Stimulated activated naive CD8-positive, alpha-beta T cell treated with anti-CD3 and anti-CD28 coated beads, Interleukin-15, amount 100 ng/mL, for 72 hours (primary cell): ENCODE data around the gene ERCC4.

Experiments
- ATAC-seq: fragments of 150-1000 bp; cut with Tn5 transposase; 2 replicates; pipeline ENCODE4 v1.10.0; 2021; ENCODE audit warnings: mild to moderate bottlenecking, moderate library complexity
- DNase-seq, 2 donors: peaks; one replicate each; pipeline ENCODE4 v3.0.0; 2021 to 2022
- H3K27ac Mint-ChIP-seq, 2 donors: one replicate each; pipeline ENCODE4 v1.8.0; 2022; ENCODE audit warnings: mild to moderate bottlenecking in 2 of 2, mixed read lengths in 2 of 2, moderate library complexity in 2 of 2
- H3K27me3 Mint-ChIP-seq: one replicate; pipeline ENCODE4 v1.8.0; 2022; ENCODE audit warnings: mixed read lengths
- H3K4me1 Mint-ChIP-seq: one replicate; pipeline ENCODE4 v1.8.0; 2022; ENCODE audit warnings: mild to moderate bottlenecking, mixed read lengths
- H3K4me3 Mint-ChIP-seq, 2 donors: one replicate each; pipeline ENCODE4 v1.8.0; 2022; ENCODE audit warnings: mild to moderate bottlenecking in 2 of 2, mixed read lengths in 2 of 2, moderate library complexity in 1 of 2
- H3K9me3 Mint-ChIP-seq, 2 donors: one replicate each; pipeline ENCODE4 v1.8.0; 2022; ENCODE audit warnings: mixed read lengths in 2 of 2

Gene ERCC4

DNA sequence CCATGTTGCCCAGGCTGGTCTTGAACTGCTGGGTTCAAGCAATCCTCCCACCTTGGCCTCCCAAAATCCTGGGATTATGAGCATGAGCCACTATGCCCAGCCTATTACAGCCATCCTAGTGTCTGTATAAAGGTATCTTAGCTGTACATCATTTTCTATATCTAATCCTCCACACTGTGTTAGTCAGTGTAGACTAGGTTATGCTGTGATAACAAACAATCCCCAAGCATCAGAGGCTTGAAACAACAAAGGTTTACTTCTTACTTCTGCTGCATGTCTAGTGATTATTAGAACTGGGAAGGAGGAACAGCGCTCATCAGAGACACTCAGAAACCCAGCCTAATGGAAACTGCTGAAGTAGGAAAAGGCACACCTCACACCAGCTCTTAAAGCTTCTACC lies 68.1 kb downstream of the ERCC4 start:
- no peaks in the 10 kb centered on the region for H3K4me1 Mint-ChIP-seq
- ATAC-seq, result no peak
- no peak overlapping the region for H3K27ac Mint-ChIP-seq
- no peaks in the 10 kb centered on the region for H3K27me3 Mint-ChIP-seq
- no peaks in the 10 kb centered on the region for H3K9me3 Mint-ChIP-seq
- no peak overlapping the region for H3K4me3 Mint-ChIP-seq
- no peak for DNase-seq

GRCh38 chr16:13992322-13992721 lies 72.4 kb downstream of the ERCC4 start:
- ATAC-seq, result no peak
- H3K4me1 Mint-ChIP-seq, result no peaks in the 10 kb centered on the region
- no peak overlapping the region for H3K27ac Mint-ChIP-seq
- no peaks in the 10 kb centered on the region for H3K27me3 Mint-ChIP-seq
- no peak overlapping the region for H3K4me3 Mint-ChIP-seq
- DNase-seq, result no peak
- no peaks in the 10 kb centered on the region for H3K9me3 Mint-ChIP-seq

GRCh38 chr16:13992976-13993375 lies 73.0 kb downstream of the ERCC4 start:
- H3K4me3 Mint-ChIP-seq, result no peak overlapping the region
- H3K27me3 Mint-ChIP-seq, result no peaks in the 10 kb centered on the region
- ATAC-seq, result no peak
- DNase-seq, result no peak
- H3K4me1 Mint-ChIP-seq, result peaks cover 5% of the 10 kb centered on the region
- H3K27ac Mint-ChIP-seq, result no peak overlapping the region
- no peaks in the 10 kb centered on the region for H3K9me3 Mint-ChIP-seq

DNA sequence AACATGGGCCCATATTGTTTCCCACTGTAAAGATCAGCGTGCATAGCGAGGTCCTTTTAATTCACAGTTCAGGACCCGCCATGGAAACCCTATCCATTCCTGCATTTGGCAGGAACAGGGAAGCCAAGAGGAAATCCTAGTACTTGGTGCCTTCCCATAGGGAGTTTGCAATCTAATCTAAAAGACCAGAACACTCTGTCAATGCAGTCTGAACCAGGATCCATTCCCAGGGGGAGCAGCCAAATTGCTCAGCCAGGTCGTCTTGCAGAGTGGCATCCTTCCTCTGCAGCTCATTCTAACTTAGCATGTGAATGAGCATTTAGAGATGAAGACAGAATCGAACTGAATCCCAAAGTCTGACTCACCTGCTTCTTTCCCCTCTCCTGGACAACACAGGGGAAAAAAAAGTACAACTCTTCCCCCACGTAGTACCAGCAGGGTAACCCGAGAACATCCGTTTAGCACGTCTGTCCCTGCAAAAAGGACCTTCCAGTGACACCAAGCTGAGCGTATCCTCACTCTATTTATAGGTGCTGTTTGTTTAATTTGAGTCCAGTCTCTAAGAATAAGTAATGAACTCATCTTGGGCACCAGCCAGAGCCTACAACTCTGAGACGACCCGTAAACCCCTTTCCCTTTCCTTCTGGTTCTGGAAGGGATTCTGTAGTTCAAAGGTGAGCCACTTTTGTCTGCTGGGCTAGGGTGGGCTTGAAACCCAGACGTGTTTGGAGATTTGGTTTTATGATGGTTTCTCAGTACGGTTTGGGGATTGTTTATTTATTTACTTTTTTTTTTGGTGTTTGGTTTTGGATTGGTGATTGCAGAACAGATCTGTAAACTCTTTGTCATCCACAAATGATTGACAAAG lies 74.5 kb downstream of the ERCC4 start:
- Mint-ChIP-seq H3K27ac (no peak overlapping the region), H3K4me3 (no peak overlapping the region), H3K4me1 (peaks cover 8% of the 10 kb centered on the region), H3K9me3 (no peaks in the 10 kb centered on the region), H3K27me3 (no peaks in the 10 kb centered on the region)
- no peak for ATAC-seq
- no peak for DNase-seq

DNA sequence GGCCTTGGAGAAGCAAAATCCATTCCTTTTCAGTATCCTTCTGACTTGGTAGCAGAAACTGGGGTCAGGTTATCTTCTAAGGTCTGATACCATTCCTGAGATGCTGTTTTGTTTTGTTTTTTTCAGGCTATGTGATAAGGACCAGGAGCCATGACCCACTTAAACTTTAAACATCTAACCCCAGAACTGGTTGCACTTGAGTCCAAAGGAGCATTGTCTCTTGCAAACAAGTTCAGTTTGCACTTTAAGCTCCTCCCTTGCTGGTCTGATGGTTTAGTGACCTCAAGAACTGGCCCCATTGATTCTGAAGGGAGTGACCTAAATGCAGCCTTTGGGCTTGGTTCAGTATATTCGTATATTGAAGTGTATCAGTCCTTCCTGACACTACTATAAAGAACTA lies 75.2 kb downstream of the ERCC4 start:
- H3K27me3 Mint-ChIP-seq, result peaks cover 1% of the 10 kb centered on the region
- no peak overlapping the region for H3K27ac Mint-ChIP-seq
- no peaks in the 10 kb centered on the region for H3K9me3 Mint-ChIP-seq
- no peak for ATAC-seq
- H3K4me3 Mint-ChIP-seq, result no peak overlapping the region
- no peak for DNase-seq
- H3K4me1 Mint-ChIP-seq, result peaks cover 8% of the 10 kb centered on the region

DNA sequence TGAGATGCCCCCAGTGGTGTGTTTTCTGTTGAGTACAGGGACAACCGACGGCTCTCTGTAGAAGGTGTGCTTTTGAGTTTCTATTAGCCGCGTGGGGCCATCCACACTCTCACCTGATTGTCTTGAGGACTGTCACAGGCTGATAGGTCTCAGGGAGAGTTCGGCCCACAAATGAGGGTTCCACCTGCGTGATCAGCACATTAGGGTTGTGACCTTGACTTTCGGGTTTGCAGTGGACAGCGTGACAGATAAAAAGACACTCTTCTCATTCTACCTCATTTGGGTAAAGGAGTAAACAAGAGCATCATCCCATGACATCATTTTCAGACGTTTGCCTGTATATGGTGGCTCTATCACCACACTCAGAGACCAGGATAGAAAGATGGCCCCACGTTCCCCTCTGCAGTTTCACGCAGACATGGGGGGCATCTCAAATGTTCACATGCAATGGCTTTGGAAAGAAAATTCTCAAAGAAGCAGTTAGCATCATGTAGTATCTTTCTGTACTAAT lies 76.9 kb downstream of the ERCC4 start:
- H3K4me3 Mint-ChIP-seq, result no peak overlapping the region
- H3K27me3 Mint-ChIP-seq, result peaks cover 18% of the 10 kb centered on the region
- no peaks in the 10 kb centered on the region for H3K9me3 Mint-ChIP-seq
- DNase-seq, result no peak
- no peak for ATAC-seq
- peaks cover 8% of the 10 kb centered on the region for H3K4me1 Mint-ChIP-seq
- no peak overlapping the region for H3K27ac Mint-ChIP-seq

- H3K4me3 Mint-ChIP-seq, result no peak overlapping the region
- peaks cover 25% of the 10 kb centered on the region for H3K27me3 Mint-ChIP-seq
- H3K4me1 Mint-ChIP-seq, result peaks cover 10% of the 10 kb centered on the region
- H3K9me3 Mint-ChIP-seq, result no peaks in the 10 kb centered on the region
- no peak overlapping the region for H3K27ac Mint-ChIP-seq
- ATAC-seq (no peak), DNase-seq (no peak)
These were observed 77.6 kb downstream of the ERCC4 start for GRCh38 chr16:13997526-13997925.

GRCh38 chr16:13997933-13998332 lies 78.0 kb downstream of the ERCC4 start:
- no peak for DNase-seq
- Mint-ChIP-seq H3K4me3 (no peak overlapping the region), H3K4me1 (peaks cover 14% of the 10 kb centered on the region), H3K27ac (no peak overlapping the region), H3K27me3 (peaks cover 29% of the 10 kb centered on the region), H3K9me3 (no peaks in the 10 kb centered on the region)
- ATAC-seq, result no peak

DNA sequence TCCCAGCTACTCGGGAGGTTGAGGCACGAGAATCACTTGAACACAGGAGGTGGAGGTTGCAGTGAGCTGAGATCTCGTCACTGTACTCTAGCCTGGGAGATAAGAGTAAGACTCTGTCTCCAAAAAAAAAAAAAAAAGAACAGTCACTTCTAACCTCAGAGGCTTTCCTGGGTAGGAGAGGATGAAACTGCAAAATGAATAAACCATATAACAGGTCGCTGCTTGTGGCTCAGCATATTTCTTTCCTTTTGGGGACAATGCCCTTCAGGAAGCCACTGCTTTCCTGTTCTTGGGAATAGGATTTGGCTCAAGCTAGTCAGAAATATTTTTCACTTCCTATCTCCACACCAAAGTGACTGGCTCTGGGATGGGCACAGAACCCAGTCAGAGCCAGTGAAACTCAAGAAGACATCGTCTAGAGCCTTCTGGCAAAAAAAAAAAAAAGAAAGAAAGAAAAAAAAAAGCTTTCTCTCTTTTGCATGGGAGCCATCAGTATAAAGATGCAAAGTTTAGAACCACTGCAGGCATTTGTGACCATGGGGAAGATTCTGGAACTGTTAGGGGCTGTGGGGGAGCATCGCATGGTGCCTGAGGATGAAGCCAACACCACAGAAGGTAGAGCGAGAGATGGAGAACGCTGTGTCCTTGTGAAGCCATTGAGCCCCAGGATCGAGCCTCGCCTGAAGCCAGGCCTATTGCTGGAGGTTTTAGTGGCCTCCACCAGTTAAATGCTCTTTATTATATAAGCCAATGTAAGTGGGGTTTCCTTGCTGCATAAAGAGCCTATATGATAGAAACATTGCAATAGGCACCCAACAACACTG lies 79.3 kb downstream of the ERCC4 start:
- peaks cover 41% of the 10 kb centered on the region for H3K27me3 Mint-ChIP-seq
- H3K27ac Mint-ChIP-seq, result no peak overlapping the region

GRCh38 chr16:13999895-14000425 lies 80.0 kb downstream of the ERCC4 start:
- H3K27me3 Mint-ChIP-seq, result peaks cover 41% of the 10 kb centered on the region
- no peak for DNase-seq
- H3K9me3 Mint-ChIP-seq, result no peaks in the 10 kb centered on the region
- H3K4me1 Mint-ChIP-seq, result peaks cover 18% of the 10 kb centered on the region
- H3K27ac Mint-ChIP-seq, result no peak overlapping the region
- no peak for ATAC-seq
- no peak overlapping the region for H3K4me3 Mint-ChIP-seq

More for the DNA sequence above, 79.3 kb downstream of the ERCC4 start:
- no peak for DNase-seq
- H3K9me3 Mint-ChIP-seq, result no peaks in the 10 kb centered on the region
- ATAC-seq, result no peak
- H3K4me1 Mint-ChIP-seq, result peaks cover 18% of the 10 kb centered on the region
- H3K4me3 Mint-ChIP-seq, result no peak overlapping the region

DNA sequence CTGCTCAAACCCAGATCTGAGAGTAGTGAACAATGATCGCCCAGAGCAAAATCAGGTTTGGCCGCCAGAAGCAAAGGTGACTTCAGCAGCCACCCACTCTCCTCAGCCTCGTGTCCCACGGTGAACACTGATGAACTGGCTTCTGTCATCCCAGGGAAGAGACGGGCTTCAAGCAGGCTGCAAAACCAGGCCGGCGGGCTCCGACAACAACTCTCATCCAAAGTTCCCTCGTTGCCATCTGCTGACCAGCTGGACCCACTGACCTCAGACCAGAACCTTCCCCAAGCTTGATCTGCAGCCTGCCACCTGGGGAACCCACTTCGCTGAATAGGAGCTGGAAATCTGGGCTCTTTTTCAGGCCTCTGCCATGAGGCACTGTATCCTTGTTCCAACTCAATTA lies 81.6 kb downstream of the ERCC4 start:
- Mint-ChIP-seq H3K27ac (no peak overlapping the region), H3K4me3 (no peak overlapping the region), H3K27me3 (peaks cover 41% of the 10 kb centered on the region), H3K4me1 (peaks cover 18% of the 10 kb centered on the region), H3K9me3 (no peaks in the 10 kb centered on the region)
- DNase-seq (no peak), ATAC-seq (no peak)
